ENCODE measurements around the gene AMFR.
"Not testable (repeated sequence)": the region's sequence is repeated elsewhere in the genome, so short reads cannot be mapped to it uniquely, and the experiment has no call there.

AMFR gene

DNA sequence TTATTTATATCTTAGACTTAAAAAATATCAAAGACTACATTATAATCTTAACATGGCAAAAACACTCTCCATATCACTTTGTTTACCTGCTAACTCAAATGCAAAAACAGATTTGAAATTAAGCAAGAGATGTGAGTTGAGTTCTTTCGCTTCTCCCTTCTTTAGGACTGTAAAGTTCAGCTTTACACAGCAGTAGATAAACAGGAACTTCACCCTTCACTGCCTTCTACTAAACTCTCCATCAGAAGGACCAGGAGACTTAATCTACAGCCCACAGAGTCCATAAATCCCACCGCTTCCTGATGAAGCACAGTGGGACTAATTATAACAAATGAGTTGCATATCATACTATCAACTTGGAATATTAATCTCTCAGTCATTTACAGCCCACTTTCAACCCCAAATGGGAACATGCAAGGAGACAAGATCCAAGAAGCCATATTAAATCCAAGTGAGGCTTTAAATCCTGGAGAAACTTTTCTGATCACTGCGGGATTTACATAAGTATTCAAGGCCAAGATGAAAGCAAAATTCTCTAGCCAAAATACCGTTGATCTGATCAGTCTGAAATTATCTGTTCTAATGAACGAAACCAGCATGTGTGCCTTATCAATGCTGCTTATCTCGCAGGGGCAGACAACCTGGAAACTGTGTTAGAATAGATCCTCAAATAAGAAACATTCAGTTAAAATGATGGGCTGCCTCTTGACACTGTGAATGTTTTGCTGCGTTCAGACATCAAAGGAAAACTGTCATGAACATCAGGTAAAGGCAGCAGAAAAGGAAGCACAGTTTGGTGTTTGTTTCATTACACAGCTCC lies 1.6 kb downstream of the AMFR start:
- DNase-seq = no peak

DNA sequence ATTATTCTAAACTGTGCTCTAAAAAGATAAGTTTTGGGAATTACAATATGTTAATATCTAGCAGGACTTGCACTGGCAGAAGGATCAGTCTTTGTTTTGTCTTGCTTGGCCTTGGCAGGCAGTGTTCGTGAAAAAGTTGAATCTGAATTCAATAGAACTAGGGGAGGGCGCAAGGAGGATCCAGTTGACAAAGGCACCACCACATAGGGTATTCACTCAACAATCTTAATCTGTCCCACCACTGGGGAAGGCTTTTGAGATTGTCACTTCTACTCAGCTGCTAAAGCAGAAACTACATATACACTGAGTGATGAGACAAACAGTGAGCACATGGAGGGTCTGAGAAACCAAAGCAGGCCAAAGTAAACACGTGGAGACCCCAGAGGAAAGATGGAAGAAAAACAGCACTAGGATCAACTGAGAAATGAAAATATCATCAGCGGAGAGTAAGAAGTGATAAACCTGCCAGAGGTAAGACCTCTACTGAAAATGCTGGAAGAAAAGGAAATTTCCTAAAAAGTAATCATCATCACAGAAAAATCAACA lies 2.4 kb downstream of the AMFR start:
- DNase-seq = no peak

DNA sequence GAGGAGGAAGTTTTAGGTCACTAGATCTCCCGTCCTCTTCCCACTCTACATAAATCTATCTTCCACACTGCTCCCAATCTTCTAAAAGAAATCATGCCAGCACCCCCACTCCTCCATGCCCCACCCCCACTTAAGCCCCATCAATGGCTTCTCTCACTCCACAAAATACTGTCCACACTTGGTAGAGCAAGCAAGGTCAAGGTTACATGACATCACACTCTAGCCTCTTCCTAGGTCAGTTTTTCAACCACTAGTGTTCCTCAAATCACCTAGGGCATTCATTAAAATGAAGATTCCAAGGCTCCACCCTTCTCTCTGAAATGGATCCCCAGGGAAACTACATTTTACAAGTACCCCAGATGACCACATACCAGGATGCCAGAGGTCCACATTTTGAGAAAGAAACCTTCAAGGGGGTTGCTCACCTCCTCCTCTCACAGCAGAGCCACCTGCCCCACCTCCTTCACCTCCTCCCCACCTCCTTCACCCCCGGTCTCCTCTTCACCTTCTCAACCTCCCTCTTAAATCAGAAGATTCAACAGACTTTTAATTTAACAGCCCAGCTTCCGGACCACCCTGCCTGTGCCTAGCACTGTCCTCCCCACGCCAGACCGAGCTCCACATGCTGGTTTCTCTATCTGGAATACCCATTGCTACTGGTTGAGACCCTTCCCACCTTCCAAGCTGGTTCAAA lies 3.2 kb downstream of the AMFR start:
- DNase-seq = no peak

GRCh38 chr16:56421313-56421712 lies 4.0 kb downstream of the AMFR start:
- no peak for DNase-seq

DNA sequence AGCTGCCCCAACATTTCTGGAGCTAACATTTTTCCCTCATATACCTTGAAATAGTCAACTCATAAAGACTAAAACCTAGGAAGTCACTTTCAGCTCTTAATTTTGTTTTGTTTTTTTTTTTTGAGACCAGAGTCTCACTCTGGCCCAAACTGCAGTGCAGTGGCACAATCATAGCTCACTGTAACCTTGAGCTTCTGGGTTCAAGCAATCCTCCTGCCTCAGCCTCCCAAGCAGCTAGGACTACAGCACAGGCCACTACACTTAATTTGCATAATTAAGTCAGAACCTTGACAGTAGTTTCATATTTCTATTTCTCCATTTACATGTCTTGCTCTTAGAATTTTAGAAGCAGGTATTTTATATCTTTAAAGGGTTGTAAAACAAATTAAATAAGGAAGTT lies 4.7 kb downstream of the AMFR start:
- DNase-seq = no peak

- DNase-seq = no peak
Measured at GRCh38 chr16:56419740-56420548, 5.4 kb downstream of the AMFR start.

GRCh38 chr16:56417138-56417537 lies 8.2 kb downstream of the AMFR start:
- DNase-seq = no peak

DNA sequence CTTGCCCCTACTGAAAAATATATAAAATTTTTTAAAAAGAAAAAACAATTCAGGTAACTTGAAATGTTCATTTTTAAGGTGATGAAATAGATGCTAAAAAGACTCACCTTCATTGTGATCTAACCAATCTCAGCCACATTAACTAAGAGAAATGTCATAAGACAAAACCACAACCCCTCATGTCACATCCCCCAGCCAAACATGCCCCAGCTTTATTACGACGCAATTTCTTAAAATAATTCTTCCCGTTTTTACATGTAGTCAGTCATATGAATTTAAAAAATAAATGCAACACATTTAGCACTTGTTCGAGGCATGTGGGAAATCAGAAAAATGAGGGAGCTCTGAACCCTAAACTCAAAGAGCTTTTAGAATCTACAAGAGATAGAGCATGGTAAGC lies 9.5 kb downstream of the AMFR start:
- DNase-seq = no peak

- no peak for DNase-seq
Measured at GRCh38 chr16:56414366-56414765, 11.0 kb downstream of the AMFR start.

GRCh38 chr16:56413381-56413780 lies 12.0 kb downstream of the AMFR start:
- DNase-seq = no peak

DNA sequence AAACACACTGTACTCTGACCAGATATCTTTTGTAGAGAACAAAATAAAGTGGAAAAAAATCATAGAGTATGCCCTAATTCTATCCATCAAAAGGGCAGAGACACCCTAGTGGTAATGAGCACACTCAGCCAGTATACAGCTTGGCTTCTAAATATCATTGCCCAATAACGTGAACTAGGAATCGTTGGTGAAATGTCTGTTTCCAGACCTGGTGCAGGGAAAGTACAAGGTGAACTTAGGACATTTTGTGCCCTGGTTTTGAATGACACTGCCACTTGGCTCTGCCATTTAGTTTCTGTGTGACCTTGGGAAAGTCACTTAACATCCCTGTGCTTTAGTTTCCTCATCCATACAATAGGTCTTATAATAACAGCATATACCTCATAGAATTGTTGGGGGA lies 13.7 kb downstream of the AMFR start:
- no peak for DNase-seq

DNA sequence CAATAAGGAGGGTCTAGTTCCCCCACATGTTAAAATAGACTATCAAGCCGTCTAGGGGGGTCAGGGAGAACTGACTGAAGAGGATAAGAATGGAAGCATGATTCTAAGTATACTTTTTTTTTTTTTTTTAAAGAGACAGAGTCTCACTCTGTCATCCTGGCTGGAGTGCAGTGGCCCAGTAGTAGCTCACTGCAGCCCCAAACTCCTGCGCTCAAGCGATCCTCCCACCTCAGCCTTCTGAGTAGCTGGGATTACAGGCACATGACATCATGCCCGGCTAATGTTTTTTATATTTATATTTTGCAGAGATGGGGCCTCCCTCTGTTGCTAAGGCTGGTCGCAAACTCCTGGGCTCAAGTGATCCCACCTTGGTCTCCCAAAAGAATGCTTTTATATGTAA lies 14.2 kb downstream of the AMFR start:
- DNase-seq = no peak

- DNase-seq = no peak
Measured at GRCh38 chr16:56409195-56409594, 16.1 kb downstream of the AMFR start.

- no peak for DNase-seq
Measured at GRCh38 chr16:56408379-56409098, 16.8 kb downstream of the AMFR start.

GRCh38 chr16:56405977-56406672 lies 19.2 kb downstream of the AMFR start:
- no peak for DNase-seq

- DNase-seq = no peak
Measured at GRCh38 chr16:56401482-56401881, 23.9 kb downstream of the AMFR start.

- no peak for DNase-seq
Measured at GRCh38 chr16:56400458-56400857, 24.9 kb downstream of the AMFR start.

DNA sequence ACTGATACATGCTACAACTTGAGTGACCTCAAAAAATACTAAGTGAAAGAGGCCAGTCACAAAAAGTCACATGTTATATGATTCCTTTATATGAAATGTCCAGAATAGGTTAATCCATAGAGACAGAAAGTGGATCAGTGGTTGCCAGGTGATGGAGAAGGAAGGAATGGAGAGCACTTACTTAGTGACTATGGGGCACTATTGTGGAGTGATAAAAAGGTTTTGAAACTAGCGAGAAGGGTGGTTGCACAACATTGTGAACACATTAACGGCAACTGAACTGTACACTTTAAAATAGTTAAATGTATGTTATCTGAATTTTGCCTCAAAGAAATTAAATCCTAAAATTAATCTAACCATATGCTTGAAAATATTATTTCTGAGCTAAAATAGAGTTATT lies 25.9 kb downstream of the AMFR start:
- no peak for DNase-seq

- no peak for DNase-seq
Measured at GRCh38 chr16:56399047-56399446, 26.3 kb downstream of the AMFR start.

- not testable (repeated sequence) for DNase-seq
Measured at GRCh38 chr16:56396724-56397123, 28.6 kb downstream of the AMFR start.

- DNase-seq = no peak
Measured at GRCh38 chr16:56389554-56389953, 35.8 kb downstream of the AMFR start.

DNA sequence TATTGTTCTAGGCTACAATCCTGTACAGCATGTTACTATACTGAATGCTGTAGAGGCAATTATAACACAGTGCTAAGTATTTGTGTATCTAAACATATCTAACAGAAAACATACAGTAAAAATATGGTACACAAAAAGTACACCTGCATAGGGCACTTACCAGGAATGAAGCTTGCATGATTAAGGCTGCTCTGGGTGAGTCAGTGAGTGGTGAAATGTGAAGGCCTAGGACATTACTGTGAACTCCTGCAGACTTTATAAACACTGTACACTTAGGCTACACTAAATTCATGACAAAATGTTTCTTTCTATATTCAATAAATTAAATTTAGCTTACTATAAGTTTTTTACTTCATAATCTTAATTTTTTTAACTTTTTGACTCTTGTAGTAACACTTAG lies 37.1 kb downstream of the AMFR start:
- no peak for DNase-seq
